ENCODE data around the gene DGKB. TPM values are rescaled to one million over a fixed set of nuclear protein-coding genes. Genes with fewer than 3 reads are reported as not detected.

Gene DGKB
- total and polyA plus RNA-seq, 8 donors: 0.20 to 260 (median 3.2) TPM; not detected in 4

DNA sequence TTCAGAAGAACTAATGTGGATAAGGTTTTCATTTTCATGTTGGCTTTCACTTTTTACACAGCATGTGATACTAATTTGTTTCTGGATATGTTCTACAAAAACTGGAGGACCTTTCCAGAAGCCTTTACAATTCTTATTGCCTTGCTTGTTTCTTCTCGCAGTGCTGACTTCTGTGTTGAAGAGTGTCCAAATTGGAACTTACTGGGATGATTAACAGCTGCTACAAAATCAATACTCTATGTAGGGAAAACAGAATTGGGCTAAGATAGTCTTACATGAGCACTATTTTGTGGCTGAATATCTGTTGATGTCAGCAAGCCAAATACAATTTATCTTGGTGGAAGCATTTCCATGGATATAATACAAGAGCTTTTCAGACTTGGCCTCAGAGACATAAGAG lies 351.2 kb downstream of the DGKB start:
- H3K4me3 ChIP-seq: no peak overlapping the region
- H3K9me3 ChIP-seq: no peaks in the 10 kb centered on the region
- no peaks in the 10 kb centered on the region for H3K27me3 ChIP-seq
- no peak overlapping the region for H3K27ac ChIP-seq
- no peaks in the 10 kb centered on the region for H3K4me1 ChIP-seq
- TF ChIP-seq POLR2A (IDR thresholded peaks at IDR 0.05) (no peak), POLR2AphosphoS5 (IDR thresholded peaks at IDR 0.05) (no peak), EP300 (IDR thresholded peaks at IDR 0.05) (no peak)
- TF ChIP-seq, protein P1, sequence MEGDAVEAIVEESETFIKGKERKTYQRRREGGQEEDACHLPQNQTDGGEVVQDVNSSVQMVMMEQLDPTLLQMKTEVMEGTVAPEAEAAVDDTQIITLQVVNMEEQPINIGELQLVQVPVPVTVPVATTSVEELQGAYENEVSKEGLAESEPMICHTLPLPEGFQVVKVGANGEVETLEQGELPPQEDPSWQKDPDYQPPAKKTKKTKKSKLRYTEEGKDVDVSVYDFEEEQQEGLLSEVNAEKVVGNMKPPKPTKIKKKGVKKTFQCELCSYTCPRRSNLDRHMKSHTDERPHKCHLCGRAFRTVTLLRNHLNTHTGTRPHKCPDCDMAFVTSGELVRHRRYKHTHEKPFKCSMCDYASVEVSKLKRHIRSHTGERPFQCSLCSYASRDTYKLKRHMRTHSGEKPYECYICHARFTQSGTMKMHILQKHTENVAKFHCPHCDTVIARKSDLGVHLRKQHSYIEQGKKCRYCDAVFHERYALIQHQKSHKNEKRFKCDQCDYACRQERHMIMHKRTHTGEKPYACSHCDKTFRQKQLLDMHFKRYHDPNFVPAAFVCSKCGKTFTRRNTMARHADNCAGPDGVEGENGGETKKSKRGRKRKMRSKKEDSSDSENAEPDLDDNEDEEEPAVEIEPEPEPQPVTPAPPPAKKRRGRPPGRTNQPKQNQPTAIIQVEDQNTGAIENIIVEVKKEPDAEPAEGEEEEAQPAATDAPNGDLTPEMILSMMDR (IDR thresholded peaks at IDR 0.05): no peak
- intact Hi-C loops (cut with DNase I; ENCODE audit: low total_unique reads): no loop called here
- 45 to 77% (median 58%) methylated on average over 1 of the region's 1 CpG for WGBS, 5 donors
- DNase-seq: peak in 1 of 2 donors; percentile 51
- H3K36me3 ChIP-seq: no peaks in the 10 kb centered on the region

DNA sequence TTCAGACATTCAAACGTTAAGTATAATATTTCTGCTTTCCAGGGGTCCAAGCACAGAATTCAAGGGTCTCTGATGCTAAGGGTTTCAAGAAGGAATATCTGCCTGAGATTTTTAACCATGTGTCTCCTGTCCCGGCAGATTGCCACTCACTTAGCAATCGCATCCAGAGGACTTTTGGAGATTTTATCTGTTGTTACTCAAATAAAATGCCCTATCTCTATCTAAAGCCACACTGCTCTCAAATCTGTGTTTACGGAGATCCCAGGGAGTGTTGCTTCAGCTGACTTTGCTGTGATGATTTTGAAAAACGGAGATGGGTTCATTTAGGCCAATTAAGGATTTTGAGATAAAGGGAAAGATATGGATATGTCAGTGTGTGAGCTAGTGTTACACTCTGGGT lies 359.9 kb downstream of the DGKB start:
- WGBS, 5 donors: 49 to 71% (median 58%) methylated on average over 5 of the region's 5 CpGs
- H3K4me3 ChIP-seq: no peak overlapping the region
- no peaks in the 10 kb centered on the region for H3K36me3 ChIP-seq
- H3K9me3 ChIP-seq: no peaks in the 10 kb centered on the region
- H3K27ac ChIP-seq: no peak overlapping the region
- intact Hi-C loops (cut with DNase I; ENCODE audit: low total_unique reads): no loop called here
- no peak for DNase-seq
- H3K4me1 ChIP-seq: no peaks in the 10 kb centered on the region
- H3K27me3 ChIP-seq: no peaks in the 10 kb centered on the region
- no peak for TF ChIP-seq POLR2AphosphoS5 (IDR thresholded peaks at IDR 0.05)
- TF ChIP-seq EP300 (IDR thresholded peaks at IDR 0.05): no peak
- no peak for TF ChIP-seq POLR2A (IDR thresholded peaks at IDR 0.05)
- TF ChIP-seq, protein P1 (IDR thresholded peaks at IDR 0.05): no peak

DNA sequence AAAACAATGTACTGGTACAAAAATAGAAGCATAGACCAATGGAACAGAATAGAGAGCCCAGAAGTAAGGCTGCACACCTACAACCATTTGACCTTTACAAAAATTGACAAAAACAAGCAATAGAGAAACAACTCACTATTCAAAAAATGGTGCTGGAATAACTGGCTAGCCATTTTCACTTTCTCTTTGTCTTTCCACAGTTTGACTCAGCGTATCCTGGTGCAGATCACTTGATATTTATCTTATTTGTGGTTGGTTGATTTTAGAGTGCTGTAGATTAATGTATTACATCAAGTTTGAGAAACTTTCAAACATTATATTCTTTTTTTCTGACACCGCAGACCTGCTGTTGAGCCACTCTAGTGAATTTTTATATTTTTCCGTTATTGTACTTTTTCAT lies 381.4 kb downstream of the DGKB start:
- TF ChIP-seq, protein P1 (IDR thresholded peaks at IDR 0.05): no peak
- TF ChIP-seq POLR2AphosphoS5 (IDR thresholded peaks at IDR 0.05) (no peak), POLR2A (IDR thresholded peaks at IDR 0.05) (no peak), EP300 (IDR thresholded peaks at IDR 0.05) (no peak)
- Histone ChIP-seq H3K9me3 (no peaks in the 10 kb centered on the region), H3K27ac (no peak overlapping the region), H3K4me1 (no peaks in the 10 kb centered on the region), H3K4me3 (no peak overlapping the region), H3K36me3 (no peaks in the 10 kb centered on the region), H3K27me3 (no peaks in the 10 kb centered on the region)
- no peak for DNase-seq
- intact Hi-C loops (cut with DNase I; ENCODE audit: low total_unique reads): no loop called here
- WGBS, 5 donors: 86 to 91% (median 90%) methylated on average over 3 of the region's 3 CpGs

DNA sequence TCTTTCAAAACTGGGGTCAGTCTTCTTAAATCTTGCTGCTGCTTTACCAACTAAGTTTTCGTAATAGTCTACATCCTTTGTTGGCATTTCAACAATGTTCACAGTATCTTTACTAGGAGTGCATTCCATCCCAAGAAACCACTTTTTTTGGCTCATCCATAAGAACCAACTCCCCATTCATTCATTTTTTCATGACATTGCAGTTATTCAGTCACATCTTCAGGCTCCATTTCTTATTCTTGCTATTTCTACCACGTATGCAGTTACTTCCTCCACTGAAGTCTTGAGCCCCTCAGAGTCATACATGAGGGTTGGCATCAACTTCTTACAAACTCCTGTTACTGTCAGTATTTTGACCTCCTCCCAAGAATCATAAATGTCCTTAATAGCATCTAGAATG lies 392.3 kb downstream of the DGKB start:
- DNase-seq: no peak
- no peaks in the 10 kb centered on the region for H3K36me3 ChIP-seq
- H3K27ac ChIP-seq: no peak overlapping the region
- no peak overlapping the region for H3K4me3 ChIP-seq
- intact Hi-C loops (cut with DNase I; ENCODE audit: low total_unique reads): no loop called here
- TF ChIP-seq EP300 (IDR thresholded peaks at IDR 0.05) (no peak), POLR2A (IDR thresholded peaks at IDR 0.05) (no peak), POLR2AphosphoS5 (IDR thresholded peaks at IDR 0.05) (no peak)
- TF ChIP-seq, protein P1 (IDR thresholded peaks at IDR 0.05): no peak
- no peaks in the 10 kb centered on the region for H3K27me3 ChIP-seq
- H3K4me1 ChIP-seq: peaks cover 0 to 9% (median 0%) of the 10 kb centered on the region in 4 donors
- 80 to 92% (median 87%) methylated on average over 2 of the region's 2 CpGs for WGBS, 5 donors
- peaks cover 0 to 10% (median 0%) of the 10 kb centered on the region in 4 donors for H3K9me3 ChIP-seq

All from stomach (tissue), 9 donors.